Activated T-cell treated with anti-CD3 and anti-CD28 coated beads, Interleukin-2, amount 50 U/mL, for 4 hours (primary cell): Measurements from ENCODE around the gene NRROS. TPM values are rescaled to one million over a fixed set of nuclear protein-coding genes. Genes with fewer than 3 reads are reported as not detected.
"Not testable (repeated sequence)": the region's sequence is repeated elsewhere in the genome, so short reads cannot be mapped to it uniquely, and the experiment has no call there.

ENCODE experiments used
- ATAC-seq, 2 donors: fragments of 200-7000 bp; cut with Tn5 transposase; one replicate each; pipeline ENCODE4 v1.10.0; 2021
- DNase-seq: peaks from one replicate; pipeline ENCODE4 v3.0.0-alpha.2; 2020
- H3K27me3 Mint-ChIP-seq: one replicate; pipeline ENCODE4 v1.8.0; 2021; ENCODE audit warnings: low read depth, mixed read lengths
- H3K36me3 Mint-ChIP-seq: one replicate; pipeline ENCODE4 v1.8.0; 2022; ENCODE audit warnings: mixed read lengths; ENCODE audit not compliant: insufficient read depth
- H3K4me1 Mint-ChIP-seq: one replicate; pipeline ENCODE4 v1.8.0; 2021; ENCODE audit warnings: low read depth, mixed read lengths
- H3K4me3 Mint-ChIP-seq: one replicate; pipeline ENCODE4 v1.8.0; 2021; ENCODE audit warnings: mild to moderate bottlenecking, moderate library complexity, mixed read lengths
- H3K9me3 Mint-ChIP-seq: one replicate; pipeline ENCODE4 v1.8.0; 2021; ENCODE audit warnings: mixed read lengths
- total RNA-seq, 3 donors: library from RNA; stranded (reverse); gene quantifications; one replicate each; pipeline ENCODE4 v1.2.1, GENCODE V29; 2021

Gene NRROS
- total RNA-seq, 3 donors from 2014 or later, result 16.2 to 18.5 (median 18.5) TPM

- DNase-seq, result no peak
- peaks cover 65% of the 10 kb centered on the region for H3K4me1 Mint-ChIP-seq
- H3K4me3 Mint-ChIP-seq, result no peak overlapping the region
- no peaks in the 10 kb centered on the region for H3K36me3 Mint-ChIP-seq
- no peaks in the 10 kb centered on the region for H3K27me3 Mint-ChIP-seq
- ATAC-seq, result no peak
- no peaks in the 10 kb centered on the region for H3K9me3 Mint-ChIP-seq
Observed at GRCh38 chr3:196634829-196635228, 4.7 kb upstream of the NRROS start.

GRCh38 chr3:196636369-196637349 lies 2.8 kb upstream of the NRROS start:
- Mint-ChIP-seq H3K9me3 (no peaks in the 10 kb centered on the region), H3K4me1 (peaks cover 64% of the 10 kb centered on the region), H3K27me3 (no peaks in the 10 kb centered on the region), H3K4me3 (no peak overlapping the region), H3K36me3 (no peaks in the 10 kb centered on the region)
- DNase-seq (no peak), ATAC-seq (no peak)

- not testable (repeated sequence) for H3K4me3 Mint-ChIP-seq, DNase-seq, ATAC-seq, H3K27me3 Mint-ChIP-seq, H3K36me3 Mint-ChIP-seq, H3K9me3 Mint-ChIP-seq
- peaks cover 68% of the 10 kb centered on the region for H3K4me1 Mint-ChIP-seq
Observed at GRCh38 chr3:196637941-196638340, 1.6 kb upstream of the NRROS start.

GRCh38 chr3:196638861-196639482 lies 522 bp upstream of the NRROS start:
- Mint-ChIP-seq H3K4me1 (peaks cover 69% of the 10 kb centered on the region), H3K4me3 (peak overlapping the region; percentile 73), H3K9me3 (no peaks in the 10 kb centered on the region), H3K27me3 (no peaks in the 10 kb centered on the region), H3K36me3 (peaks cover 5% of the 10 kb centered on the region)
- no peak for DNase-seq
- no peak for ATAC-seq

GRCh38 chr3:196640297-196641018 lies 964 bp downstream of the NRROS start:
- Mint-ChIP-seq H3K27me3 (no peaks in the 10 kb centered on the region), H3K9me3 (no peaks in the 10 kb centered on the region), H3K4me3 (peak overlapping the region; percentile 73), H3K36me3 (peaks cover 5% of the 10 kb centered on the region), H3K4me1 (peaks cover 77% of the 10 kb centered on the region)
- no peak for DNase-seq
- peak in 1 of 2 donors; percentile 15 for ATAC-seq

GRCh38 chr3:196641333-196642054 lies 2.0 kb downstream of the NRROS start:
- ATAC-seq (peak; percentile 64 to 70), DNase-seq (peak; percentile 51)
- Mint-ChIP-seq H3K36me3 (peaks cover 9% of the 10 kb centered on the region), H3K27me3 (no peaks in the 10 kb centered on the region), H3K4me3 (peak overlapping the region; percentile 73), H3K9me3 (no peaks in the 10 kb centered on the region), H3K4me1 (peaks cover 79% of the 10 kb centered on the region)

GRCh38 chr3:196642434-196642833 lies 2.9 kb downstream of the NRROS start:
- H3K4me3 Mint-ChIP-seq, result peak overlapping the region; percentile 73
- H3K36me3 Mint-ChIP-seq, result peaks cover 11% of the 10 kb centered on the region
- H3K9me3 Mint-ChIP-seq, result no peaks in the 10 kb centered on the region
- no peak for ATAC-seq
- DNase-seq, result no peak
- peaks cover 83% of the 10 kb centered on the region for H3K4me1 Mint-ChIP-seq
- no peaks in the 10 kb centered on the region for H3K27me3 Mint-ChIP-seq

GRCh38 chr3:196643201-196643749 lies 3.8 kb downstream of the NRROS start:
- DNase-seq (peak; percentile 31), ATAC-seq (no peak)
- Mint-ChIP-seq H3K9me3 (no peaks in the 10 kb centered on the region), H3K36me3 (peaks cover 11% of the 10 kb centered on the region), H3K27me3 (no peaks in the 10 kb centered on the region), H3K4me3 (peak overlapping the region; percentile 73), H3K4me1 (peaks cover 79% of the 10 kb centered on the region)

GRCh38 chr3:196643761-196644160 lies 4.3 kb downstream of the NRROS start:
- no peak for ATAC-seq
- peaks cover 11% of the 10 kb centered on the region for H3K36me3 Mint-ChIP-seq
- no peak for DNase-seq
- H3K4me3 Mint-ChIP-seq, result no peak overlapping the region
- H3K4me1 Mint-ChIP-seq, result peaks cover 77% of the 10 kb centered on the region
- H3K9me3 Mint-ChIP-seq, result no peaks in the 10 kb centered on the region
- no peaks in the 10 kb centered on the region for H3K27me3 Mint-ChIP-seq

- Mint-ChIP-seq H3K4me1 (peaks cover 72% of the 10 kb centered on the region), H3K36me3 (peaks cover 11% of the 10 kb centered on the region), H3K9me3 (no peaks in the 10 kb centered on the region), H3K27me3 (no peaks in the 10 kb centered on the region), H3K4me3 (no peak overlapping the region)
- no peak for ATAC-seq
- DNase-seq, result no peak
Observed at GRCh38 chr3:196645096-196645495, 5.6 kb downstream of the NRROS start.

- peaks cover 15% of the 10 kb centered on the region for H3K36me3 Mint-ChIP-seq
- ATAC-seq (no peak), DNase-seq (no peak)
- no peaks in the 10 kb centered on the region for H3K9me3 Mint-ChIP-seq
- H3K27me3 Mint-ChIP-seq, result no peaks in the 10 kb centered on the region
- H3K4me1 Mint-ChIP-seq, result peaks cover 71% of the 10 kb centered on the region
- H3K4me3 Mint-ChIP-seq, result no peak overlapping the region
Observed at GRCh38 chr3:196645897-196646665, 6.6 kb downstream of the NRROS start.

- Mint-ChIP-seq H3K4me3 (no peak overlapping the region), H3K9me3 (no peaks in the 10 kb centered on the region), H3K36me3 (peaks cover 15% of the 10 kb centered on the region), H3K4me1 (peaks cover 70% of the 10 kb centered on the region), H3K27me3 (no peaks in the 10 kb centered on the region)
- DNase-seq (no peak), ATAC-seq (no peak)
Observed at GRCh38 chr3:196646666-196647216, 7.2 kb downstream of the NRROS start.
